Lung (tissue), 12 donors: ENCODE data around the gene AREG. TPM values are rescaled to one million over a fixed set of nuclear protein-coding genes. Genes with fewer than 3 reads are reported as not detected.

Experiments
- ATAC-seq: fragments of 200-7000 bp; cut with Tn5 transposase; one replicate; pipeline ENCODE4 v1.9.1; 2020; ENCODE audit warnings: moderate number of reproducible peaks; ENCODE audit not compliant: insufficient read depth, low FRiP score
- DNase-seq, 3 donors: peaks; one replicate each; pipeline ENCODE4 v3.0.0-alpha.2; 2013 to 2017
- H3K27ac ChIP-seq, 2 donors: one replicate each; pipeline ENCODE4 v1.5.1; 2013; ENCODE audit warnings: mild to moderate bottlenecking in 2 of 2, moderate library complexity in 2 of 2, control low read depth in 1 of 2, inconsistent platforms in 1 of 2, low read depth in 1 of 2, low read length in 1 of 2
- H3K27me3 ChIP-seq, 3 donors: one replicate each; pipeline ENCODE4 v1.5.1; 2013; ENCODE audit warnings: low read length in 2 of 3; ENCODE audit not compliant: control insufficient read depth in 3 of 3, insufficient read depth in 3 of 3
- H3K36me3 ChIP-seq, 4 donors: one replicate each; pipeline ENCODE4 v1.5.1; 2013; ENCODE audit warnings: low read length in 4 of 4, mild to moderate bottlenecking in 1 of 4, moderate library complexity in 1 of 4; ENCODE audit not compliant: control insufficient read depth in 4 of 4, insufficient read depth in 4 of 4
- H3K4me1 ChIP-seq, 5 donors: one replicate each; pipeline ENCODE4 v1.5.1; 2013; ENCODE audit warnings: low read length in 5 of 5, mild to moderate bottlenecking in 2 of 5, moderate library complexity in 1 of 5; ENCODE audit not compliant: control insufficient read depth in 5 of 5, insufficient read depth in 5 of 5
- H3K4me3 ChIP-seq: one replicate; pipeline ENCODE4 v1.5.1; 2013; ENCODE audit warnings: mild to moderate bottlenecking, control low read depth, moderate library complexity
- H3K9ac ChIP-seq, 2 donors: one replicate each; pipeline ENCODE4 v1.5.1; 2013; ENCODE audit warnings: low read length in 2 of 2, control low read depth in 1 of 2; ENCODE audit not compliant: insufficient read depth in 1 of 2
- H3K9me3 ChIP-seq, 4 donors: one replicate each; pipeline ENCODE4 v1.5.1; 2013; ENCODE audit warnings: low read length in 3 of 4, mild to moderate bottlenecking in 1 of 4, moderate library complexity in 1 of 4; ENCODE audit not compliant: control insufficient read depth in 4 of 4, insufficient read depth in 3 of 4
- WGBS, 2 donors: extraction: QIAGEN DNeasy Blood & Tissue Kit; methylation state at CpG; one replicate each; pipeline ENCODE4 v1.1.7; 2013; 5-methylcytosine and 5-hydroxymethylcytosine counted together
- polyA plus RNA-seq, 2 donors: library from polyadenylated mRNA; stranded (reverse); fragments of 200-250 nt; gene quantifications; one replicate each; pipeline ENCODE4 v1.2.1, GENCODE V29; 2013
- total RNA-seq, 2 donors: library from RNA; depleted of rRNA in 1 of 2; stranded (reverse); fragments of >200 nt in 1 of 2; gene quantifications; one replicate each; pipeline ENCODE4 v1.2.1, GENCODE V29; 2014 to 2021
- TF ChIP-seq, protein P1 (sequence below): IDR thresholded peaks from 2 replicates; pipeline ENCODE4 v1.5.1; 2012; ENCODE audit warnings: mild to moderate bottlenecking; ENCODE audit errors: control extremely low read depth, extremely low read depth
- donor health status: control.
- donor health status: control.
- donor health status: Bipolar disorder and iron deficiency.
- donor health status: healthy.
- donor health status: DM: yes; HTN: yes; CAD: no.

The AREG gene
- total and polyA plus RNA-seq, 4 donors, result 3.3 to 44.0 (median 13.6) TPM

DNA sequence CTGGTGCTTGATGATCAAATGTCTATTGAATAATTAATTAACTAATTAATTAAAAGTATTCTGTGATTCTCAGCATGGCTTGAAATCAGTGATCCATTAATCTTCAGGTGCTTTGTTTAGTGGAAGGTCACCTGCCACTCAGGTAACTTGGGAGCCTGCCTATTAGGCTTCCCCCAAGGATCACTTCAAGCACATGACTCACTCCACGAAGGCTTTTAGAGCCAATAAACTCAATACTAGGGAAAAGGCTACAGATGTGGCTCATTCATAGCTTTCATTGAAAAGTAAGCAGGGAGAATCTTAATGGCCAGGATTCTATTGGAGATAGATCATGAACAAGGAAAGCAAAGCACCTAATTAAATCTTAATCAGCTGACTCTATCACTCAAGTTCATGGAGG lies 21.3 kb downstream of the AREG start:
- DNase-seq, result no peak

DNA sequence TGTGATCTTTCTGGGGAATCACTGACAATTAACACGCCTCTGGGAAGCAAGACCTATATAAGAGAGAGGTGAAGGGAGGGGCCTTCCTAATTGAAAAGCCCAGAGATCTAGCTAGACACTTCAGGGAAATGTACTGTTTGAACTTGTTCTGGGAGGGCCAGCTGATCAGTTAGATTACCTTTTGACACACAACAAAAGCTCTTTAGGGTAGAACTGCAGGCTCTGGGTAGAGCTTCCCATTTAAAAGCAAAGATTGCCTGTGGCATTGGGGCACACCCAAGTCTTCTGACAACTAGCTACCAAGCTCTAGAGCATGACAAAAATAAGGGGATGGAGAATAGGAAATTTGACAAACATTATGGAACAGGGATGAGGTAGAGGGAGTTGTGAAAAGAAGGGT lies 26.3 kb downstream of the AREG start:
- H3K27ac ChIP-seq, result no peak overlapping the region
- ATAC-seq, result no peak
- 90 to 95% methylated on average over 1 of the region's 1 CpG for WGBS, 2 donors
- peaks cover 0 to 5% (median 0%) of the 10 kb centered on the region in 5 donors for H3K4me1 ChIP-seq
- DNase-seq, result no peak
- TF ChIP-seq, protein P1, sequence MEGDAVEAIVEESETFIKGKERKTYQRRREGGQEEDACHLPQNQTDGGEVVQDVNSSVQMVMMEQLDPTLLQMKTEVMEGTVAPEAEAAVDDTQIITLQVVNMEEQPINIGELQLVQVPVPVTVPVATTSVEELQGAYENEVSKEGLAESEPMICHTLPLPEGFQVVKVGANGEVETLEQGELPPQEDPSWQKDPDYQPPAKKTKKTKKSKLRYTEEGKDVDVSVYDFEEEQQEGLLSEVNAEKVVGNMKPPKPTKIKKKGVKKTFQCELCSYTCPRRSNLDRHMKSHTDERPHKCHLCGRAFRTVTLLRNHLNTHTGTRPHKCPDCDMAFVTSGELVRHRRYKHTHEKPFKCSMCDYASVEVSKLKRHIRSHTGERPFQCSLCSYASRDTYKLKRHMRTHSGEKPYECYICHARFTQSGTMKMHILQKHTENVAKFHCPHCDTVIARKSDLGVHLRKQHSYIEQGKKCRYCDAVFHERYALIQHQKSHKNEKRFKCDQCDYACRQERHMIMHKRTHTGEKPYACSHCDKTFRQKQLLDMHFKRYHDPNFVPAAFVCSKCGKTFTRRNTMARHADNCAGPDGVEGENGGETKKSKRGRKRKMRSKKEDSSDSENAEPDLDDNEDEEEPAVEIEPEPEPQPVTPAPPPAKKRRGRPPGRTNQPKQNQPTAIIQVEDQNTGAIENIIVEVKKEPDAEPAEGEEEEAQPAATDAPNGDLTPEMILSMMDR, result no peak
- no peaks in the 10 kb centered on the region for H3K27me3 ChIP-seq
- no peaks in the 10 kb centered on the region for H3K36me3 ChIP-seq
- no peak overlapping the region for H3K4me3 ChIP-seq
- no peak overlapping the region for H3K9ac ChIP-seq
- no peaks in the 10 kb centered on the region for H3K9me3 ChIP-seq

More for the DNA sequence above, 21.3 kb downstream of the AREG start:
- Histone ChIP-seq H3K27me3 (no peaks in the 10 kb centered on the region), H3K9me3 (no peaks in the 10 kb centered on the region), H3K9ac (no peak overlapping the region), H3K36me3 (no peaks in the 10 kb centered on the region), H3K4me3 (no peak overlapping the region), H3K4me1 (no peaks in the 10 kb centered on the region), H3K27ac (no peak overlapping the region)
- 61 to 90% methylated on average over 1 of the region's 1 CpG for WGBS, 2 donors
- TF ChIP-seq, protein P1, result no peak
- peak; percentile 47 for ATAC-seq

DNA sequence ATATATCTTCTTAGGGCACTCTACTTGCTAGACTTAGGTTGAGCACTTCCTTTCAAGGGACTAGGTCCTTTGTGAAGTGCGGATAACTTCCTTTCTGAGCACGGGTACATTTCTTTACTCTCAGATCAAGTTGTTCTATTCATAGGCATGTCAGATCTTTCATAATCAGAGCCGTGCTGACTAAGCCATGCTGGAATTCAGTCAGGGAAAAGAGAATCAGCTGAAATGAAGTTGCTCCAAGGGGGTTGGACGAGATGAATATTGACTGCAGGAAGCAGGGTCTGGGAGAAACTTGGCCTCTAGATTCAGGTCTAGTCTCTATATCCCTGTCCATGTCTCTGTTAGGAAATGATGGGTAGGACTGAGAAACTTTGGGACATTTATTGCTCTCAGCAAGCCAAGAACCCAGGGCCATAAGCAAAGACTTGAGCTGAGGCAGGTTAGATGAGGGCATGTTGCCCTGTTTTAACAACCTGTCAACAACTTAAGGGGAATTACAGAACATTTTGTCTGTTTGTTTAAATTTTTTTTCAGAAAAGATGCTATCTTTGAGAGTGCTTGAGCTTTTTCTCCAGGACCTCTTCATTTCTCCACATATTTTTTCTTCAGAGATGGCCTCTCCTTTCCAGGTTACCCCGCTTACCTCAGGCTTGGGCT lies 28.3 kb downstream of the AREG start:
- peak; percentile 86 for ATAC-seq

More for the DNA sequence above, 28.3 kb downstream of the AREG start:
- H3K4me1 ChIP-seq, result peaks cover 0 to 5% (median 0%) of the 10 kb centered on the region in 5 donors
- WGBS, 2 donors, result 43 to 63% methylated on average over 5 of the region's 5 CpGs
- H3K4me3 ChIP-seq, result no peak overlapping the region
- H3K9me3 ChIP-seq, result no peaks in the 10 kb centered on the region
- TF ChIP-seq, protein P1, result no peak
- peak overlapping the region in 1 of 2 donors; percentile 66 for H3K27ac ChIP-seq
- H3K27me3 ChIP-seq, result no peaks in the 10 kb centered on the region
- DNase-seq, result peak in 1 of 3 donors; percentile 2
- no peak overlapping the region for H3K9ac ChIP-seq
- no peaks in the 10 kb centered on the region for H3K36me3 ChIP-seq
